Upper lobe of left lung (tissue), 4 donors: ENCODE measurements around the gene U2AF1.
"Not testable (repeated sequence)": the region's sequence is repeated elsewhere in the genome, so short reads cannot be mapped to it uniquely, and the experiment has no call there.

Experiments used
- CTCF ChIP-seq, 6 experiments: fragments of 450-650 bp in 4 of 6; fragments of 200-600 bp in 2 of 6; sonication (generic) in 2 of 6; IDR thresholded peaks; one replicate each; pipeline ENCODE4 v1.5.1; 2016 to 2019; ENCODE audit warnings: antibody characterized with exemption in 6 of 6
- POLR2A ChIP-seq, 4 donors: fragments of 450-650 bp; IDR thresholded peaks; one replicate each; pipeline ENCODE4 v1.5.1; 2016 to 2017; ENCODE audit warnings: antibody characterized with exemption in 4 of 4, mild to moderate bottlenecking in 2 of 4

GRCh38 chr21:43069682-43070081 is 37.7 kb downstream of the U2AF1 start:
- TF ChIP-seq CTCF, POLR2A (IDR thresholded peaks at IDR 0.05): not testable (repeated sequence)
